GM21526 (cell line): Measurements from ENCODE around the gene OSBP2.
"Not testable (repeated sequence)": the region's sequence is repeated elsewhere in the genome, so short reads cannot be mapped to it uniquely, and the experiment has no call there.

Experiments used
- ATAC-seq: cut with Tn5 transposase; IDR thresholded peaks from one replicate; pipeline ENCODE4 v1.9.1; 2021; ENCODE audit warnings: moderate library complexity; ENCODE audit not compliant: unreplicated experiment, low FRiP score

Gene OSBP2

GRCh38 chr22:30676565-30676964 lies 18.1 kb upstream of the OSBP2 start:
- not testable (repeated sequence) for ATAC-seq

GRCh38 chr22:30679895-30680690 lies 14.6 kb upstream of the OSBP2 start:
- ATAC-seq = not testable (repeated sequence)

- no peak for ATAC-seq
Measured at GRCh38 chr22:30680991-30681770, 13.5 kb upstream of the OSBP2 start.

GRCh38 chr22:30681831-30682230 lies 12.8 kb upstream of the OSBP2 start:
- ATAC-seq = no peak

DNA sequence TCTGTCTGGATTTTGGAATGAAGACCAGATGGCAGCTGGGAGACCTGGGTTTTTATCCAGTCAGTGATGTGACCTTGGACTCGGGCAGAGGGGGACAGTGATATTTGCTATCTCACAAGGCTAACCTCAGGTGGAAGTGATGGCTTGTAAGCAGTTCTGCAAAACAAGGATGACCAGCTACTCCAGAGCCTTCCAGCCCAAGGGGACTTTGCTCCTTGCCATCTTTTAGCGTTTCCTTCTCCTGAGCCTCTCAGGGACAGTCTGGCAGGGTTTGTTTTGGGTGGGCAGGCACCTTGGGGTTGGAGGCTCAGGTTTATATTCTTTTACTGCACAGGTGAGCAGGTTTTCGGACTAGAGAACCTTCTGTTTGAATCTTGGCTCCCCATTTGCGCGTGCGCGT lies 9.5 kb upstream of the OSBP2 start:
- no peak for ATAC-seq

DNA sequence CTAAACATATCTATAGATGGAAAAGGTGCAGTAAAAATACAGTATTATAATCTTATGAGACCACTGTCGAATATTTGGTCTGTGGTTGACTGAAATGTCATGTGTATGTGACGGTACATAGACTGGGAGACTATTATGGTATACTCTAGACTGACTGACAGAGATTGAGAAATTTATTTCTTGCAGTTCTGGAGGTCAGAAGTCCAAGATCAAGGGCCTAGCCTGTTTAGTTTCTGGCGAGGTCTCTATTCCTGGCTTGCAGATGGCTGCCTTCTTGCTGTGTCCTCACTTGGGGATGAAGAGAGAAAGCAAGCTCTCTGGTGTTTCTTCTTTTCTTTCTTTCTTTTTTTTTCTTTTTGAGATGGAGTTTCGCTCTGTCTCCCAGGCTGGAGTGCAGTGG lies 7.3 kb upstream of the OSBP2 start:
- ATAC-seq = no peak

DNA sequence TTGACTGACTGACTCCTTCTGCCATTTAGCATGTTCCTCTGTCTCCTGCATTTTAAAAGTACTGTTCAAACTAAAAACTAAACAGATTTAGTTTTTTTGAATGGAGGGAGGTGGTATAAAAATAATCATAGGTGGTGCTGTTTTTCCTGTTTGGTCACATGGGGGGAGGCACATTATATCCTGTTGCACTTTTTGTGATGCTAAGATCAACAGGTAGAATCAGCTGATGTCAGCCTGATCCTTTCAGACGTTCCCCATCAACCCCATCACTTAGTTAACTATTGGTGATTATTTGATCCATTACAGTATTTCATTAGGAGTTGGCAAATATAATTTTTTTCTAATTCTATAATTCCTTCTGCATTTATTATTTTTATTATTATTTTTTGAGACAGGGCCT lies 5.1 kb upstream of the OSBP2 start:
- no peak for ATAC-seq

DNA sequence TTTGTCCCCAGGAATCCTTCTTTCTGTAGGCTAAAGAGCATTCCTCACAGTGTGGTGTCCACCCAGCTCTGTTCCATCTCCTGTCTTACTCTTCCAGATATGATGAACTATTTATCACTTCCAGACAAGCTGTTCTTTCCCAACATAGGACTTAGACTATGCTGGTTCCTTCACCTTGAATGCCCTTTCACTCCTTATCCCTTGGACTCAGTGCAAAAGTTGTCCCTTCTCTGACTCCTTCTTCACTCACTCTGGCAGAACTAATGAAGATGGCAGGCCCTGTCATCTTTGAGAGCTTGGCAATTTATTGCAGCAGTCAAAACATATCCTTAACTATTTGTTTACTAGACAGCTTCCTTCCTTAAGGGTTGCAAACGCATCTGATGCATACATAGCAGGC lies 3.5 kb upstream of the OSBP2 start:
- ATAC-seq = no peak

DNA sequence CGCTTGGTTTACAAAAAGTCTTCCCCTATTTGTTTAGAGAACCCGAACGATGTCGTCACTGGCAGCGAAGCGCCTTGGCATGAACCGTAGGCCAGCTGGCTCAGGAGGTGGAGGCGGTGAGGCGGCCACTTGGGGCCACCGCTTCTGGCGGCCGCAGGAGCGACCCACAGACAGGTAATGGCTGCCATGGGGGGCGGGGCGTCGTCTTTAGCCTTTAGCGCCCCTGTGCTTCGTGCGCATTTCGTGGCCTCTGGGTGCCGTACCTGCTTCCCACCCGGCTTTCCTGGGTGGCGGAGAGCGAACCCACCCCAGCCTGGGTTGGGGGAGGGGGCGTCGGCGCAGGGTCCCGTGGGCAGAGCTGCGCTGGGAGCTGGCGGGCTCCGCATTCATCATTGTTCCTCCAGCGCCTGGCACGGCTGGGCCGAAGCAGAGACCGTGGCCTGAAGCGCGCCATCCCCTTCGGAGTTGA lies 469 bp upstream of the OSBP2 start:
- ATAC-seq = no peak

- no peak for ATAC-seq
Measured at GRCh38 chr22:30695351-30695851, 727 bp downstream of the OSBP2 start.

DNA sequence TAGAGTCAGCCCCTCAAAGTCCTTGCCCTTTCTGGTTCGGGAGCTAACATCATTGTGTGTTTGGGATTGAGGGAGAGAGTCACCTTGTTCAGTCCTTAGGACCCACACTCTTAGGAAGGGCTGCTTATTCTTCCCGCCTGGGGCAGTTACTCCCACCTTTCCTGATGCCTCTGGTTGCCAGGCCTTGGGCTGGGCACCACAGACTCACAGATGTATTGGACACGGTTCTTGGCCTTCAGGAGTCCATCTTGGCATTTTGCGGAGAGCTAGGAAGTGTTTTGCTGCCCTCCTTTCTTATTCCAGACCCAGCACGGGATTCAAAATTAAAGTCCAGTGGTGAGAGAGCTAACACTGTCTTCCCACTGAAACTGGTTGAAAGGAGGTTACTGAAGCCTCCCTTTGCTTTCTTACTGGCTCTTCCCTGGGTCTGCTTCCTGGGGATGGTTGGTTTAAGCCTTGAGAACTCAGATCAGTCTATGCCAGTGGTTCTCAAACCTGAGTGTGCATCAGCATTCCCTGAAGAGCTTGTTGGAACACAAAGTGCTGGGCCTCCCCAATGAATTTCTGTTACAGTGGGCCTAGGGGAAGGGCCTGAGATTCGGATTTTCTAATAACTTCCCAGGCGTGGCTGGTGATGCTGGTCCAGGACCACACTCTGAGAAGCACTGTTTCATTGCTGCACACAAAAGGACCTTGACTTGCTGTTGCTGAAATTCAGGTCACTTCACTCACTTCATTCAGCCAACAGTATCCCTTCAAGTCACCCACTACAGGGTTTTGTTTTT lies 1.4 kb downstream of the OSBP2 start:
- no peak for ATAC-seq

DNA sequence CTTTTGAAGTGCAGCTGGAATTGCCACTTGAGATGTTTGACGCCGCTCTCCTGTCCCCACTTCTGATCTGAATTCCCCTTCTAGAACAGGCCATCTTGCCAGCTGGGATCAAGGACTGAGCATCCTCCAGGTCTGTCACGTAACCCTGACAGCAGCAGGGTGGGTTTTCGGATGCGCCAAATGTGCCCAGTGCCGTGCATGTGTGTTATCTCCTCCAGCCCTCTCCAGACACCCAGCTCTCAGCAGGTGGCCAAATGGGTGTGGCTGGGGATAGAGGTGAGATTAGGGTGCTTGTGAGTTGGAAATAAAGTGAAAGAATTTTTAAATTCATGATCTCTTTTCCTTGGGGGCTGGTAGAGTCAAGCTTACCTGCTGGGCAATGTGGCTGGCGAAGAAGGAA lies 3.3 kb downstream of the OSBP2 start:
- no peak for ATAC-seq

GRCh38 chr22:30701872-30702271 lies 7.2 kb downstream of the OSBP2 start:
- no peak for ATAC-seq

GRCh38 chr22:30702856-30703255 lies 8.2 kb downstream of the OSBP2 start:
- no peak for ATAC-seq

- no peak for ATAC-seq
Measured at GRCh38 chr22:30704978-30705377, 10.3 kb downstream of the OSBP2 start.

- ATAC-seq = no peak
Measured at GRCh38 chr22:30705710-30706651, 11.3 kb downstream of the OSBP2 start.

DNA sequence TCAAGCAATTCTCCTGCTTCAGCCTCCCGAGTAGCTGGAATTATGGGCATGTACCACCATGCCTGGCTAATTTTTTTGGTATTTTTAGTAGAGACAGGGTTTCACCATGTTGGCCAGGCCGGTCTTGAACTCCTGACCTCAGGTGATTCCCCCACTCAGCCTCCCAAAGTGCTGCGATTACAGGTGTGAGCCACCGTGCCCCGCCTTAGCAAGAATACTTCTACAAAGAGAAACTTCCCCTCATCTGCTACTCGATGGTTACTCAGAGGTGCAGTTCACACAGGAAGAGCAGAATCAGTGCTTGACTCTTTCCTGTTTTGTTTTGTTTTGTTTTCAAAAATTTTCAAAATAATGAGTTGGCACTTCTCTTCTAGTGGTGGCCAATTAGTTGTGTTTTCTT lies 15.3 kb downstream of the OSBP2 start:
- ATAC-seq = not testable (repeated sequence)

DNA sequence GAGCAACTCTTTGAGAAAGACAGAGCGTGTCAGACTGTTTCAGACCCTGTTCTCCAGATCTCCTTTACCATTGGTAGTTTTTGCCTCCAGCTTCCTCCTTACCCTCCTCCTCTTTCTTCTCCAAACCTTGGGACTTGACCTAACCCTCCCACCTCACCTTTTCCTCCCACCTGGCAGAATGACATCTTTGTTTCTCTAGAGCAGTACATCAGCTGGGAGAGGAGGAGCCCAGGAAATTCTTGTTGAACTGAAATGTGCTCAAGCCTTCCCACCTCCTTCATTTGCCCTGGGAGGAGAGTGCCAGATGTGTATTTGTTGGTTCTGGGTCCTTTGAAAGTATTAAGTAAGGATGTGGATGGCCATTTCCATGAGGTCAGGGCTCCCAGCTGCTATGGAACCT lies 17.4 kb downstream of the OSBP2 start:
- ATAC-seq = no peak

DNA sequence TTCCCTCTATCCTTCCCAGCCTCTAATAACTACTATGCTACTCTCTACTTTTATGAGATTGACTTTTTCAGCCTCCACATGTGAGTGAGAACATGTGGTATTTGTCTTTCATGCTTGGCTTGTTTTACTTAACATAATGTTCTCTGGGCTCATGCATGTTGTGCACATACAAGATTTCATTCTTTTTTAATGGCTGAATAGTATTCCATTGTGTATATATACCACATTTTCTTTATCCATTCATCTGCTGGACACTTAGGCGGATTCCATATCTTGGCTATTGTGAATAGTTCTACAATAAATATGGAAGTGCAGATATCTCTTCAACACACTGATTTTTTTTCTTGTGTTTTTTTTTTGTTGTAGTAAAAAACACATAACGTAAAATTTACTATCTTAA lies 19.4 kb downstream of the OSBP2 start:
- no peak for ATAC-seq
